Fibroblast of mammary gland (primary cell): Measurements from ENCODE around the gene UGT1A8.
A peak's percentile ranks its signal among the peaks of the same experiment; 100 is the strongest.
"Not testable (repeated sequence)": the region's sequence is repeated elsewhere in the genome, so short reads cannot be mapped to it uniquely, and the experiment has no call there.

ENCODE experiments used
- DNase-seq: peaks from one replicate; pipeline ENCODE4 v3.0.0-alpha.2; 2010; ENCODE audit warnings: low read depth
- H3K4me3 ChIP-seq: 2 replicates; pipeline ENCODE4 v1.5.1; 2011; ENCODE audit warnings: low read depth, mild to moderate bottlenecking, low read length, moderate library complexity; ENCODE audit not compliant: control insufficient read depth
- TF ChIP-seq, protein P1 (sequence below): conservative IDR thresholded peaks from 2 replicates; pipeline ENCODE4 v1.5.1; 2011; ENCODE audit warnings: low read depth, low read length, inconsistent platforms; ENCODE audit not compliant: control insufficient read depth, insufficient read depth

The UGT1A8 gene

DNA sequence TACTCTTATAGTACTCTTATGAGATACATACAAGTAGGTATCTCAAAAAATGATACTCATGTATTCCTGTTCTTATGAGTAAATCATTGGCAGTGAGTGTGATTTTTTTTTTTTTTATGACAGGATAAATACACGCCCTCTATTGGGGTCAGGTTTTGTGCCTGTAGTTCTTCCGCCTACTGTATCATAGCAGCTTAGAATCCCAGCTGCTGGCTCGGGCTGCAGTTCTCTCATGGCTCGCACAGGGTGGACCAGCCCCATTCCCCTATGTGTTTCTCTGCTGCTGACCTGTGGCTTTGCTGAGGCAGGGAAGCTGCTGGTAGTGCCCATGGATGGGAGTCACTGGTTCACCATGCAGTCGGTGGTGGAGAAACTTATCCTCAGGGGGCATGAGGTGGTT is at the start of gene UGT1A8:
TSS of gene UGT1A8 (plus strand) at position 158 of the 400 bp plus-strand sequence. CDS start at position 233, 75 bp downstream.
- DNase-seq = not testable (repeated sequence)

DNA sequence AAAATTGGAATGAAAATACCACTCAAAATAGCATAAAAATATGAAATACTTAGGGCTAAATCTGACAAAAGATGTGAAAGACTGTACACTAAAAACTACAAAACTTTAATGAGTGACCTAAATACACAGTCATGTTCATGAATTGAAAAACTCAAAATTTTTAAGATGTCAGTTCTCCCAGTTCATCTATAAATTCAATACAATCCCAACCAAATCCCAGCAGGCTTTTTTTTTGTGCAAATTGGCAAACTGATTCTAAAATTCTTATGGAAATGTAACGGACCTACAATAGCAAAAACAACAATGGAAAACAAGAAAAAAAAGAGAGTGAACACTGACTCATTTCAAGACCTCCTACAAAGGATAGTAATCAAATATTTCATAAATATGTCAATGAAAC is 46.4 kb upstream of the UGT1A8 start:
- no peak overlapping the region for H3K4me3 ChIP-seq
- DNase-seq = no peak
- TF ChIP-seq, protein P1, sequence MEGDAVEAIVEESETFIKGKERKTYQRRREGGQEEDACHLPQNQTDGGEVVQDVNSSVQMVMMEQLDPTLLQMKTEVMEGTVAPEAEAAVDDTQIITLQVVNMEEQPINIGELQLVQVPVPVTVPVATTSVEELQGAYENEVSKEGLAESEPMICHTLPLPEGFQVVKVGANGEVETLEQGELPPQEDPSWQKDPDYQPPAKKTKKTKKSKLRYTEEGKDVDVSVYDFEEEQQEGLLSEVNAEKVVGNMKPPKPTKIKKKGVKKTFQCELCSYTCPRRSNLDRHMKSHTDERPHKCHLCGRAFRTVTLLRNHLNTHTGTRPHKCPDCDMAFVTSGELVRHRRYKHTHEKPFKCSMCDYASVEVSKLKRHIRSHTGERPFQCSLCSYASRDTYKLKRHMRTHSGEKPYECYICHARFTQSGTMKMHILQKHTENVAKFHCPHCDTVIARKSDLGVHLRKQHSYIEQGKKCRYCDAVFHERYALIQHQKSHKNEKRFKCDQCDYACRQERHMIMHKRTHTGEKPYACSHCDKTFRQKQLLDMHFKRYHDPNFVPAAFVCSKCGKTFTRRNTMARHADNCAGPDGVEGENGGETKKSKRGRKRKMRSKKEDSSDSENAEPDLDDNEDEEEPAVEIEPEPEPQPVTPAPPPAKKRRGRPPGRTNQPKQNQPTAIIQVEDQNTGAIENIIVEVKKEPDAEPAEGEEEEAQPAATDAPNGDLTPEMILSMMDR = no peak

More for the DNA sequence above, at the start of gene UGT1A8:
- H3K4me3 ChIP-seq = not testable (repeated sequence)

DNA sequence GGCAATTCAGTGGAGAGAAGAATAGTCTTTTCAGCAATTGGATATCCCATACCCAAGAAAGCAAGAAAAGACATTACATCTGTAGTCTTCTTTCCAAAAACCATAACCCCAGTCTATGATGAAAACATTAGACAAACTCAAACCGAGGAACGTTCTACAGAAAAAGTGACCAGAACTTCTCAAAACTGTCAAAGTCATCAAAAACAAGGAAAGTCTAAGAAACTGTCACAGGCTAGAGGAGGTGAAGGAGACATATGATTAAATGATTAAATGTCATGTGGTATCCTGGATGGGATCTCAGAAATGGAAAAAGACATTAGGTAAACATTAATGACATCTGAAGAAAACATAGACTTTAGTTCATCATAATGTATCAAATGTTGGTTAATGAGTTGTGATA is 46.0 kb upstream of the UGT1A8 start:
- H3K4me3 ChIP-seq = no peak overlapping the region
- TF ChIP-seq, protein P1 = no peak
- no peak for DNase-seq

DNA sequence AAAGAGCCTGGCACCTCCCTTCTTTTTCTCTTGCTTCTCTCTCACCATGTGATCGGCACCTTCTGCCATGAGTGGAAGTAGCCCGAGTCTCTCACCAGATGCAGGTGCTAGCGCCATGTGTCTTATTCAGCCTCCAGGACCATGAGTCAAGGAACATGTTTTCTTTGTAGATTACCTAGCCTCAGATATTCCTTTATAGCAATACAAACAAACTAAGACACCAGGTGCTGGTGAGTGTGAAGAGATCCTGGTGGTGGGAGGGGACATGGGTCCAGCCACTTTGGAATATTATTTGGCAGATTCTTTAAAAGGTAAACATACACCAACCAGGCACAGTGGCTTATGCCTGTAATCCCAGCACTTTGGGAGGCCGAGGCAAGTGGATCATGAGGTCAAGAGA is 45.0 kb upstream of the UGT1A8 start:
- no peak overlapping the region for H3K4me3 ChIP-seq
- TF ChIP-seq, protein P1 = no peak
- DNase-seq = no peak

DNA sequence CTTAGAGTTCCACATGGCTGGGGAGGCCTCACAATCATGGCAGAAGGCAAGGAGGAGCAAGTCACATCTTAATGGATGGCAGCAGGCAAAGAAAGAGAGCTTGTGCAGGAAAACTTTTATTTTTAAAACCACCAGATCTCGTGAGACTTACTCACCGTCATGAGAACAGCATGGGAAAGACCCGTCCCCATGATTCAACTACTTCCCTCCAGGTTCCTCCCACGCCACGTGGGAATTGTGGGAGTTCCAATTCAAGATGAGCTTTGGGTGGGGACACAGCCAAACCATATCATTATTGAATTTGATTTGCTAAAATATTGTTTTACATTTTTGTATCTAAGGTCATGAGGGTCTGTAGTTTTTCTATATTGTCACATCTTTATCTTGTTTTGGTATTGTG is 40.1 kb upstream of the UGT1A8 start:
- H3K4me3 ChIP-seq = not testable (repeated sequence)
- DNase-seq = peak; percentile 11

DNA sequence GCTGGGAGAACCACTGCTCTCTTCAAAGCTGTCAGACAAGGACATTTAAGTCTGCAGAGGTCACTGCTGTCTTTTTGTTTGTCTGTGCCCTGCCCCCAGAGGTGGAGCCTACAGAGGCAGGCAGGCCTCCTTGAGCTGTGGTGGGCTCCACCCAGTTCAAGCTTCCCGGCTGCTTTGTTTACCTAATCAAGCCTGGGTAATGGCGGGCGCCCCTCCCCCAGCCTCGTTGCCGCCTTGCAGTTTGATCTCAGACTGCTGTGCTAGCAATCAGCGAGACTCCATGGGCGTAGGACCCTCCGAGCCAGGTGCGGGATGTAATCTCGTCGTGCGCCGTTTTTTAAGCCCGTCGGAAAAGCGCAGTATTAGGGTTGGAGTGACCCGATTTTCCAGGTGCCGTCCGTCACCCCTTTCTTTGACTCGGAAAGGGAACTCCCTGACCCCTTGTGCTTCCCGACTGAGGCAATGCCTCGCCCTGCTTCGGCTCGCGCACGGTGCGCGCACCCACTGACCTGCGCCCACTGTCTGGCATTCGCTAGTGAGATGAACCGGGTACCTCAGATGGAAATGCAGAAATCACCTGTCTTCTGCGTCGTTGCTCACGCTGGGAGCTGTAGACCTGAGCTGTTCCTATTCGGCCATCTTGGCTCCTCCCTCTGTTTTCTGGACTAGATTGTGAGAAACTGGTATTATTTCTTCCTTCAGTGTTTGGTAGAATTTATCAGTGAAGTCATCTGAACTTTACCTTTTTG is 34.0 kb upstream of the UGT1A8 start:
- H3K4me3 ChIP-seq, DNase-seq: not testable (repeated sequence)

DNA sequence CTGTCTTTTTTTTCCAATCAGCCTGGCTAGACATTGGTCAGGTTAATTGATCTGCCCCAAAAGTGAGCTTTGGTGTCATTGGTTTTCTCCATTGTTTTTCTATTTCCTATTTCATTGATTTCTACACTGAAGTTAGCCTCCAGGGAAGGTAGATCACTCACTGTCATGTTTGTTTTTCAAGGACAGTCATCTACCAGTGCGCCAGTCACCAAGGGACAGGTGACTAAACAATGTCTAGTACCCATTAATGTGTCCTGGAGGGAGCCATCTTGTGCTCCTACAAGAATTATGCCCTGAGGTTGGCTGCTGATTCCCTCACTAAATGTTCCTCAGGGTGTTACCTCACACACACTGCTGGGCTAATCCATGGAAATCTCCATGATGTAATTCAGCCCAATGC is 33.2 kb upstream of the UGT1A8 start:
- no peak overlapping the region for H3K4me3 ChIP-seq
- TF ChIP-seq, protein P1 = no peak
- DNase-seq = no peak

DNA sequence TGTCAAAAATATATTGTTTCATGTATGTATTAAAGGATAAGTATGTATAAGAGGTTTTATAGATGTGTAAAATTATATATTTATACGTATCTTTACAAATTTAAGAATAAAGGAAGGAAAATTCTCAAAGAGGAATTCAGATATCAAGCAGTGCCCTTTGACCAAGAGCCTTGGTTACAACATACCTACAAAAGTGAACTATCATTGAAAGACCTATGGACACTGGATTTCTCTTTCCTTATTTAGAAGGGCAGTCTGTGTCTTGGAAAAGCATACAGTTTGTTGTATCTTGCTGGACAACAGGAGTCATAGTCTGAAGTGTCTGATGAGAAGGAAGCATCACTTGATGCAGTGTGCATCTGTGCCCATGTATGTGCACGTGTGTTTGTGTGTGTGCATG is 29.0 kb upstream of the UGT1A8 start:
- no peak overlapping the region for H3K4me3 ChIP-seq
- TF ChIP-seq, protein P1 = no peak
- DNase-seq = no peak

DNA sequence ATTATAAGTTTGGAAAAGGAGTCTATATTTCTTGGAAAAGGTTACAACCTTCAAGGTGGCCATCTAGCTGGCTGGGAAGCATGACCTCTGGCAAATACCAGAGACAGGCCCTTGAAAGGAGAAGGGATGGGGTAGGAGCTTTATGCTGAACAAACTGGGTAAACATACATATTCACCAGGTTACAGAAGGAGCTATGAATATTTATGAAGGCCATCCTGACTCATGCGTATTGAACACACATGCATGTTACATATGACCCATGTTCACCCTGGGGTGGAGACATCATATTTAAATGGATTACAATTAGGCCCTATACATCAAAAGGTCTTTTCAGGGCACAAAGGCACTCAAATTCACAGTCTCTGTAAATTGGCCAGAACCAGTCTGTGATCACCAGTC is 24.7 kb upstream of the UGT1A8 start:
- DNase-seq, H3K4me3 ChIP-seq: not testable (repeated sequence)
